HUES6 (cell line): ENCODE measurements around the gene COLEC12.

Source experiments
- H3K27ac ChIP-seq: 2 replicates; pipeline ENCODE4 v1.7.0; 2013; ENCODE audit warnings: low read depth, mild to moderate bottlenecking, low read length, inconsistent platforms
- H3K27me3 ChIP-seq: 2 replicates; pipeline ENCODE4 v1.6.1; 2013; ENCODE audit warnings: low read length; ENCODE audit not compliant: control insufficient read depth, insufficient read depth
- H3K36me3 ChIP-seq: 2 replicates; pipeline ENCODE4 v1.6.1; 2013; ENCODE audit warnings: low read length; ENCODE audit not compliant: control insufficient read depth, insufficient read depth
- H3K4me1 ChIP-seq: 2 replicates; pipeline ENCODE4 v1.6.1; 2013; ENCODE audit warnings: low read length; ENCODE audit not compliant: control insufficient read depth, insufficient read depth
- H3K4me3 ChIP-seq: 2 replicates; pipeline ENCODE4 v1.5.1; 2013; ENCODE audit warnings: low read depth, low read length
- H3K9ac ChIP-seq: one replicate; pipeline ENCODE4 v1.6.1; 2013; ENCODE audit warnings: mild to moderate bottlenecking, low read length
- H3K9me3 ChIP-seq: 2 replicates; pipeline ENCODE4 v1.6.1; 2013; ENCODE audit warnings: low read depth, low read length; ENCODE audit not compliant: control insufficient read depth, insufficient read depth

The COLEC12 gene

GRCh38 chr18:523561-523960, 23.1 kb upstream of the COLEC12 start:
- H3K27me3 ChIP-seq = no peaks in the 10 kb centered on the region
- no peak overlapping the region for H3K9ac ChIP-seq
- H3K36me3 ChIP-seq = no peaks in the 10 kb centered on the region
- no peak overlapping the region for H3K4me3 ChIP-seq
- H3K27ac ChIP-seq = no peak overlapping the region
- H3K4me1 ChIP-seq = no peaks in the 10 kb centered on the region
- H3K9me3 ChIP-seq = peaks cover 4% of the 10 kb centered on the region; the same call in 1 of the 2 replicates

- Histone ChIP-seq H3K36me3 (no peaks in the 10 kb centered on the region), H3K9me3 (peaks cover 10% of the 10 kb centered on the region), H3K9ac (no peak overlapping the region), H3K4me3 (no peak overlapping the region), H3K4me1 (no peaks in the 10 kb centered on the region), H3K27me3 (no peaks in the 10 kb centered on the region), H3K27ac (no peak overlapping the region)
These were observed 18.7 kb upstream of the COLEC12 start for GRCh38 chr18:519019-519879.

- no peak overlapping the region for H3K27ac ChIP-seq
- no peaks in the 10 kb centered on the region for H3K27me3 ChIP-seq
- no peak overlapping the region for H3K9ac ChIP-seq
- no peaks in the 10 kb centered on the region for H3K36me3 ChIP-seq
- no peaks in the 10 kb centered on the region for H3K4me1 ChIP-seq
- H3K9me3 ChIP-seq = peaks cover 19% of the 10 kb centered on the region
- no peak overlapping the region for H3K4me3 ChIP-seq
These were observed 17.6 kb upstream of the COLEC12 start for GRCh38 chr18:518081-518480.

GRCh38 chr18:515838-516237, 15.3 kb upstream of the COLEC12 start:
- Histone ChIP-seq H3K9me3 (peaks cover 19% of the 10 kb centered on the region), H3K4me3 (no peak overlapping the region), H3K27ac (no peak overlapping the region), H3K9ac (no peak overlapping the region), H3K4me1 (no peaks in the 10 kb centered on the region), H3K36me3 (no peaks in the 10 kb centered on the region), H3K27me3 (no peaks in the 10 kb centered on the region)

GRCh38 chr18:515156-515815, 14.8 kb upstream of the COLEC12 start:
- Histone ChIP-seq H3K27me3 (no peaks in the 10 kb centered on the region), H3K9ac (no peak overlapping the region), H3K9me3 (peaks cover 15% of the 10 kb centered on the region), H3K4me1 (no peaks in the 10 kb centered on the region), H3K27ac (no peak overlapping the region), H3K36me3 (no peaks in the 10 kb centered on the region), H3K4me3 (no peak overlapping the region)

GRCh38 chr18:513826-514530, 13.5 kb upstream of the COLEC12 start:
- H3K27me3 ChIP-seq = no peaks in the 10 kb centered on the region
- H3K4me3 ChIP-seq = no peak overlapping the region

GRCh38 chr18:512957-513356, 12.5 kb upstream of the COLEC12 start:
- Histone ChIP-seq H3K4me3 (no peak overlapping the region), H3K36me3 (no peaks in the 10 kb centered on the region), H3K4me1 (no peaks in the 10 kb centered on the region)

More at GRCh38 chr18:513826-514530, 13.5 kb upstream of the COLEC12 start:
- no peaks in the 10 kb centered on the region for H3K36me3 ChIP-seq
- peaks cover 15% of the 10 kb centered on the region for H3K9me3 ChIP-seq
- no peak overlapping the region for H3K9ac ChIP-seq
- no peak overlapping the region for H3K27ac ChIP-seq
- no peaks in the 10 kb centered on the region for H3K4me1 ChIP-seq

GRCh38 chr18:508835-509234, 8.3 kb upstream of the COLEC12 start:
- H3K4me3 ChIP-seq = no peak overlapping the region
- no peak overlapping the region for H3K27ac ChIP-seq
- peaks cover 6% of the 10 kb centered on the region for H3K9me3 ChIP-seq
- H3K36me3 ChIP-seq = no peaks in the 10 kb centered on the region
- H3K27me3 ChIP-seq = peaks cover 6% of the 10 kb centered on the region; the same call in 1 of the 2 replicates
- H3K4me1 ChIP-seq = peaks cover 5% of the 10 kb centered on the region; the same call in 1 of the 2 replicates
- no peak overlapping the region for H3K9ac ChIP-seq

More at GRCh38 chr18:512957-513356, 12.5 kb upstream of the COLEC12 start:
- Histone ChIP-seq H3K9ac (no peak overlapping the region), H3K27ac (no peak overlapping the region), H3K27me3 (no peaks in the 10 kb centered on the region), H3K9me3 (peaks cover 12% of the 10 kb centered on the region)

GRCh38 chr18:507636-508035, 7.1 kb upstream of the COLEC12 start:
- H3K4me3 ChIP-seq = no peak overlapping the region
- H3K27ac ChIP-seq = no peak overlapping the region
- peaks cover 5% of the 10 kb centered on the region; the same call in 1 of the 2 replicates for H3K4me1 ChIP-seq
- peaks cover 14% of the 10 kb centered on the region for H3K27me3 ChIP-seq
- H3K36me3 ChIP-seq = no peaks in the 10 kb centered on the region
- no peak overlapping the region for H3K9ac ChIP-seq
- H3K9me3 ChIP-seq = no peaks in the 10 kb centered on the region

- Histone ChIP-seq H3K9ac (no peak overlapping the region), H3K27me3 (peaks cover 22% of the 10 kb centered on the region), H3K9me3 (no peaks in the 10 kb centered on the region), H3K4me3 (no peak overlapping the region), H3K4me1 (peaks cover 5% of the 10 kb centered on the region; the same call in 1 of the 2 replicates), H3K36me3 (no peaks in the 10 kb centered on the region), H3K27ac (no peak overlapping the region)
These were observed 6.3 kb upstream of the COLEC12 start for GRCh38 chr18:506801-507200.
